Transverse colon (tissue), 4 donors: ENCODE results near the gene ESR1. TPM values are rescaled to one million over a fixed set of nuclear protein-coding genes. Genes with fewer than 3 reads are reported as not detected.

Experiments
- DNase-seq: peaks from one replicate; pipeline ENCODE4 v3.0.0-alpha.2; 2019
- H3K27ac ChIP-seq, 4 donors: fragments of 200-600 bp; sonication (generic); 2 replicates each; pipeline ENCODE4 v1.5.1; 2016 to 2018; ENCODE audit warnings: inconsistent platforms in 4 of 4
- H3K27me3 ChIP-seq: fragments of 200-600 bp; sonication (generic); 2 replicates; pipeline ENCODE4 v1.5.1; 2017; ENCODE audit warnings: inconsistent platforms
- H3K36me3 ChIP-seq, 4 donors: fragments of 200-600 bp; sonication (generic); 2 replicates each; pipeline ENCODE4 v1.5.1; 2017 to 2019; ENCODE audit warnings: inconsistent platforms in 4 of 4
- H3K4me1 ChIP-seq, 4 donors: fragments of 200-600 bp; sonication (generic); 2 replicates each; pipeline ENCODE4 v1.5.1; 2017 to 2020; ENCODE audit warnings: inconsistent platforms in 4 of 4
- H3K4me3 ChIP-seq, 4 donors: fragments of 200-600 bp; sonication (generic); 1 replicate in 1 of 4; 2 replicates in 3 of 4; pipeline versions ENCODE4 v1.5.1 to v1.6.1; 2017 to 2019; ENCODE audit warnings: inconsistent platforms in 4 of 4
- H3K9me3 ChIP-seq, 2 donors: fragments of 200-600 bp; sonication (generic); 2 replicates each; pipeline ENCODE4 v1.5.1; 2017 to 2019; ENCODE audit warnings: inconsistent platforms in 2 of 2
- CTCF ChIP-seq, 5 experiments: fragments of 200-600 bp in 3 of 5; fragments of 450-650 bp in 2 of 5; sonication (generic) in 3 of 5; IDR thresholded peaks; 1 replicate in 2 of 5; 2 replicates in 3 of 5; pipeline ENCODE4 v1.5.1; 2016 to 2017; ENCODE audit warnings: antibody characterized with exemption in 5 of 5, inconsistent platforms in 3 of 5, mild to moderate bottlenecking in 2 of 5, moderate library complexity in 1 of 5
- EP300 ChIP-seq: sonication (generic); formaldehyde crosslinking; IDR thresholded peaks from one replicate; pipeline ENCODE4 v1.6.1; 2017; ENCODE audit warnings: antibody characterized with exemption, low read depth
- POLR2A ChIP-seq: fragments of 450-650 bp; IDR thresholded peaks from one replicate; pipeline ENCODE4 v1.6.1; 2016; ENCODE audit warnings: antibody characterized with exemption, mild to moderate bottlenecking, moderate library complexity
- POLR2AphosphoS5 ChIP-seq, 3 donors: sonication (generic); formaldehyde crosslinking; IDR thresholded peaks; one replicate each; pipeline ENCODE4 v1.6.1; 2016; ENCODE audit warnings: antibody characterized with exemption in 3 of 3
- WGBS, 2 donors: methylation state at CpG; one replicate each; pipeline ENCODE4 v1.1.5; 2018; ENCODE audit warnings: low coverage in 1 of 2; 5-methylcytosine and 5-hydroxymethylcytosine counted together
- in situ Hi-C, 4 donors: fragments of 200-750 bp; cut with MboI; loops; one replicate each; pipeline versions ENCODE4 v1.15.0 to v1.15.1; 2017; ENCODE audit warnings: low sequenced_read_pairs in 3 of 4, low pct_ligation_motif_present in 1 of 4, low pct_unique_long_range_greater_than_20kb in 1 of 4
- intact Hi-C: fragments of 100-400 bp; cut with DNase I; formaldehyde crosslinking; loops from one replicate; pipeline ENCODE4 v1.15.1; 2023; ENCODE audit warnings: low total_unique reads
- total RNA-seq, 4 donors: library from RNA; depleted of rRNA; stranded (reverse); fragments of >200 nt; gene quantifications; one replicate each; pipeline ENCODE4 v1.1.0, GENCODE V29; 2016

Gene ESR1
- total RNA-seq, 4 donors from 2014 or later = 0.37 to 0.48 (median 0.41) TPM; not detected in 1

DNA sequence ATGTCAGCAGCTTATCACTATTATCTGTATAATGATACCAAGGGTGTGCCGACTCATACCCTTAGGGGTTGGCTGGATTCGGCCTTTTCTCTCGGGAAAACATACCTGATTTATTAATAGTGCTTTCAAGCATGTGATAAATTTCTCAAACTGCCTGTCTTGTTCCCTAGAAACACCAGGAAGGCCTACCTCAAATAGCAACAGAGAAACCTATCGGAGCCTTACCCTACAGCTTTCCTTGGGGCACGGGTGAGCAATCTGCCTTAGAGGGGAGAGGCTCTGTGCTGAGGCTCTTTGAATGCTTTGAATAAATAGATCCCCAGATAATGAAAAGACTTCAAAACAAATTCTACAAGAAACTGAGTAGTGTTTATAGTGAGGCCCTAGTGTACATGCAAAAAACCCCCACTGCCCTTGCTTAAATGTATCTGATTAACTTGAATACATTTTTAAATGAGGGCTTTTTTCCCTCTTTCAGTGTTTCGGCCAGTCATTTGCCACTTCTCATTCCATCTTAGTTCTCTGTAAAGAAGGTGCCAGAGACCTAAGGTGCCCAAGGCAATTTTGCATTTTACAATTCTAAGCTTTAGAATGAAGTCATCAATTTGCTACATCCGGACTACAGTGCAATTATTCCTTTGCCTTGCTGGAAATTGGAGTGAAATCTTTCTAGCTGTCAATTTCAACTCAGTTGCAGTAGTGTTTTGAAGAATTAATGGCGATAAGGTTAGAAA, 320.1 kb downstream of the ESR1 start:
- no peak for TF ChIP-seq EP300
- TF ChIP-seq POLR2A = no peak
- no peak for TF ChIP-seq CTCF (IDR thresholded peaks at IDR 0.05)
- no peak for TF ChIP-seq POLR2AphosphoS5 (IDR thresholded peaks at IDR 0.05)
- no peak for DNase-seq
- in situ Hi-C loops = loop anchor here in 1 of 4 donors (10.0 kb wide), 1 partner anchor 363 kb away; no protein-coding TSS in a partner anchor
- Histone ChIP-seq H3K36me3 (peaks cover 0 to 3% (median 0%) of the 10 kb centered on the region in 4 donors), H3K27me3 (no peaks in the 10 kb centered on the region), H3K4me3 (no peak overlapping the region), H3K9me3 (no peaks in the 10 kb centered on the region), H3K27ac (no peak overlapping the region), H3K4me1 (peaks cover 0 to 4% (median 1%) of the 10 kb centered on the region in 4 donors)
- intact Hi-C loops = no loop called here
- WGBS, 2 donors = 89 to 94% methylated on average over 6 to 8 of the region's 8 CpGs

GRCh38 chr6:152129691-152130151, 322.2 kb downstream of the ESR1 start:
- in situ Hi-C loops = loop anchor here in 1 of 4 donors (10.0 kb wide), 1 partner anchor 365 kb away; no protein-coding TSS in a partner anchor
- no peaks in the 10 kb centered on the region for H3K27me3 ChIP-seq
- peaks cover 0 to 11% (median 5%) of the 10 kb centered on the region in 4 donors for H3K36me3 ChIP-seq
- H3K9me3 ChIP-seq = no peaks in the 10 kb centered on the region
- TF ChIP-seq POLR2A (peak; percentile 13), POLR2AphosphoS5 (IDR thresholded peaks at IDR 0.05) (peak; percentile 41 to 69 (median 49)), EP300 (no peak)
- H3K4me1 ChIP-seq = peaks cover 0 to 4% (median 1%) of the 10 kb centered on the region in 4 donors
- WGBS, 2 donors = 44 to 54% methylated on average over 6 to 9 of the region's 9 CpGs
- peak overlapping the region in 3 of 4 donors; percentile 15 to 30 (median 22) for H3K4me3 ChIP-seq
- no peak for DNase-seq
- intact Hi-C loops = no loop called here
- peak overlapping the region; percentile 64 to 82 (median 75) for H3K27ac ChIP-seq

DNA sequence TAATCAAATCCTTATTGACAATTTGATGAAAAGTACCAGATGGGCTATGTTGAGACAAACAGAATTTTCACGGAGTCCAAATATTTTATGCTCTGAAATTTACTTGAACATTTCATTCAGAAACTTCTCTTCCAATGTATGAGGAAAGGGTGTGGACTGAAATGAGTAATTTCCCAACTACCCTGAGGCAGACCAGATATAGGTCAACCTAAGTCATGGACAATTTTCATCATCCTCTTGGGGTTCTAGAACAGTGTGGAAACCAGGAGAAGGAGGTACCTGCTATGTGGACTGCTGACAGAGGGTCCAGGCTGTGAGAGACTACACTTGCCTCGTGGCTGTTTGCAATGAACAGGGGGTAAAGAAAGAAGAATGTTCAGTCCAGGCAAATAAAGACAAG, 323.0 kb downstream of the ESR1 start:
- in situ Hi-C loops (no loop called here), intact Hi-C loops (no loop called here)
- Histone ChIP-seq H3K27me3 (no peaks in the 10 kb centered on the region), H3K36me3 (peaks cover 0 to 16% (median 5%) of the 10 kb centered on the region in 4 donors), H3K4me3 (peak overlapping the region in 2 of 4 donors; percentile 22 to 30), H3K27ac (peak overlapping the region; percentile 64 to 82 (median 75)), H3K4me1 (peaks cover 0 to 4% (median 1%) of the 10 kb centered on the region in 4 donors), H3K9me3 (no peaks in the 10 kb centered on the region)
- TF ChIP-seq POLR2A (no peak), CTCF (IDR thresholded peaks at IDR 0.05) (no peak), EP300 (no peak), POLR2AphosphoS5 (IDR thresholded peaks at IDR 0.05) (no peak)
- no peak for DNase-seq
- WGBS, 2 donors = 44 to 56% methylated on average over 2 of the region's 2 CpGs

GRCh38 chr6:152135755-152136448, 328.4 kb downstream of the ESR1 start:
- Histone ChIP-seq H3K27me3 (no peaks in the 10 kb centered on the region), H3K9me3 (no peaks in the 10 kb centered on the region), H3K4me1 (peaks cover 0 to under 1% (median 0%) of the 10 kb centered on the region in 4 donors), H3K4me3 (no peak overlapping the region), H3K27ac (peak overlapping the region in 2 of 4 donors; percentile 2 to 4), H3K36me3 (peaks cover 0 to 16% (median 5%) of the 10 kb centered on the region in 4 donors)
- in situ Hi-C loops = no loop called here
- intact Hi-C loops = no loop called here
- no peak for DNase-seq
- WGBS, 2 donors = 58 to 59% methylated on average over 8 of the region's 8 CpGs
- TF ChIP-seq POLR2AphosphoS5 (IDR thresholded peaks at IDR 0.05) = peak in 1 of 3 donors; percentile 41
- TF ChIP-seq CTCF (IDR thresholded peaks at IDR 0.05) = no peak
